ENCODE results near the gene UCN3.

UCN3 gene

GRCh38 chr10:5416981-5417380 lies 52.2 kb downstream of the UCN3 start:
- FAIRE-seq (peak; percentile 71), DNase-seq (ENCODE audit: insufficient read length, low spot score) (no peak)
- TF ChIP-seq SPI1 (IDR thresholded peaks at IDR 0.05; ENCODE audit: low read depth, low read length), result no peak
- no peak for TF ChIP-seq PAX5 (IDR thresholded peaks at IDR 0.05; ENCODE audit: insufficient read depth, low read length, severe bottlenecking)
- TF ChIP-seq TAF1 (IDR thresholded peaks at IDR 0.05; ENCODE audit: low read depth, low read length), result no peak
- no peak for TF ChIP-seq POLR2AphosphoS5 (IDR thresholded peaks at IDR 0.05; ENCODE audit: low read depth, low read length)
- TF ChIP-seq POU2F2 (IDR thresholded peaks at IDR 0.05; ENCODE audit: low read depth, low read length), result no peak
- no peak for TF ChIP-seq POLR2A (IDR thresholded peaks at IDR 0.05; ENCODE audit: low read depth, low read length)

GRCh38 chr10:5418584-5418983 lies 53.8 kb downstream of the UCN3 start:
- TF ChIP-seq SPI1 (IDR thresholded peaks at IDR 0.05; ENCODE audit: low read depth, low read length) (no peak), POLR2AphosphoS5 (IDR thresholded peaks at IDR 0.05; ENCODE audit: low read depth, low read length) (no peak), POLR2A (IDR thresholded peaks at IDR 0.05; ENCODE audit: low read depth, low read length) (no peak), PAX5 (IDR thresholded peaks at IDR 0.05; ENCODE audit: insufficient read depth, low read length, severe bottlenecking) (no peak), POU2F2 (IDR thresholded peaks at IDR 0.05; ENCODE audit: low read depth, low read length) (no peak), TAF1 (IDR thresholded peaks at IDR 0.05; ENCODE audit: low read depth, low read length) (no peak)
- FAIRE-seq (no peak), DNase-seq (ENCODE audit: insufficient read length, low spot score) (no peak)

GRCh38 chr10:5419466-5420094 lies 54.8 kb downstream of the UCN3 start:
- no peak for TF ChIP-seq TAF1 (IDR thresholded peaks at IDR 0.05; ENCODE audit: low read depth, low read length)
- TF ChIP-seq POLR2A (IDR thresholded peaks at IDR 0.05; ENCODE audit: low read depth, low read length), result no peak
- TF ChIP-seq POU2F2 (IDR thresholded peaks at IDR 0.05; ENCODE audit: low read depth, low read length), result no peak
- no peak for TF ChIP-seq PAX5 (IDR thresholded peaks at IDR 0.05; ENCODE audit: insufficient read depth, low read length, severe bottlenecking)
- no peak for TF ChIP-seq SPI1 (IDR thresholded peaks at IDR 0.05; ENCODE audit: low read depth, low read length)
- TF ChIP-seq POLR2AphosphoS5 (IDR thresholded peaks at IDR 0.05; ENCODE audit: low read depth, low read length), result no peak
- FAIRE-seq (no peak), DNase-seq (ENCODE audit: insufficient read length, low spot score) (no peak)

- no peak for FAIRE-seq
- TF ChIP-seq POLR2AphosphoS5 (IDR thresholded peaks at IDR 0.05; ENCODE audit: low read depth, low read length), result no peak
- no peak for TF ChIP-seq TAF1 (IDR thresholded peaks at IDR 0.05; ENCODE audit: low read depth, low read length)
- TF ChIP-seq POLR2A (IDR thresholded peaks at IDR 0.05; ENCODE audit: low read depth, low read length), result no peak
- no peak for TF ChIP-seq PAX5 (IDR thresholded peaks at IDR 0.05; ENCODE audit: insufficient read depth, low read length, severe bottlenecking)
- TF ChIP-seq SPI1 (IDR thresholded peaks at IDR 0.05; ENCODE audit: low read depth, low read length), result no peak
- no peak for TF ChIP-seq POU2F2 (IDR thresholded peaks at IDR 0.05; ENCODE audit: low read depth, low read length)
- DNase-seq (ENCODE audit: insufficient read length, low spot score), result no peak
Observed at GRCh38 chr10:5423771-5424170, 59.0 kb downstream of the UCN3 start.
